H9 (cell line): ENCODE data around the gene CDH1. TPM values are rescaled to one million over a fixed set of nuclear protein-coding genes. Genes with fewer than 3 reads are reported as not detected.

ENCODE experiments used
- DNase-seq: peaks from one replicate; pipeline ENCODE4 v3.0.0-alpha.2; 2017
- H2AFZ ChIP-seq: one replicate; pipeline ENCODE4 v1.6.1; 2013; ENCODE audit warnings: mild to moderate bottlenecking, low read length, control low read depth, moderate library complexity
- H2AK5ac ChIP-seq: 2 replicates; pipeline ENCODE4 v1.6.1; 2013; ENCODE audit warnings: low read length, control low read depth, mixed read lengths; ENCODE audit not compliant: insufficient read length
- H2BK120ac ChIP-seq: one replicate; pipeline ENCODE4 v1.6.1; 2013; ENCODE audit warnings: low read depth, mild to moderate bottlenecking, low read length, control low read depth, inconsistent platforms; ENCODE audit not compliant: poor library complexity, severe bottlenecking
- H2BK12ac ChIP-seq: 2 replicates; pipeline ENCODE4 v1.6.1; 2013; ENCODE audit warnings: low read length, control low read depth, mixed read lengths, low read depth; ENCODE audit not compliant: insufficient read length
- H2BK15ac ChIP-seq: 2 replicates; pipeline ENCODE4 v1.6.1; 2013; ENCODE audit warnings: low read depth, low read length, control low read depth
- H2BK20ac ChIP-seq: one replicate; pipeline ENCODE4 v1.6.1; 2013; ENCODE audit warnings: low read depth, mild to moderate bottlenecking, low read length, control low read depth, inconsistent platforms; ENCODE audit not compliant: poor library complexity, severe bottlenecking
- H2BK5ac ChIP-seq: 2 replicates; pipeline ENCODE4 v1.6.1; 2013; ENCODE audit warnings: low read length, control low read depth, mixed read lengths; ENCODE audit not compliant: insufficient read length
- H3K14ac ChIP-seq: 2 replicates; pipeline ENCODE4 v1.6.1; 2013; ENCODE audit warnings: low read length, control low read depth; ENCODE audit not compliant: insufficient read depth
- H3K18ac ChIP-seq: 2 replicates; pipeline ENCODE4 v1.6.1; 2013; ENCODE audit warnings: low read depth, mild to moderate bottlenecking, mixed read lengths, low read length, control low read depth; ENCODE audit not compliant: insufficient read length
- H3K23ac ChIP-seq: 2 replicates; pipeline ENCODE4 v1.6.1; 2013; ENCODE audit warnings: low read length, control low read depth, mixed read lengths, low read depth; ENCODE audit not compliant: insufficient read length
- H3K23me2 ChIP-seq: 2 replicates; pipeline ENCODE4 v1.6.1; 2013; ENCODE audit warnings: low read depth, mild to moderate bottlenecking, mixed read lengths, low read length, control low read depth; ENCODE audit not compliant: insufficient read length, poor library complexity, severe bottlenecking
- H3K27ac ChIP-seq: 2 replicates; pipeline ENCODE4 v1.5.1; 2013; ENCODE audit warnings: low read length, control low read depth, mixed read lengths, low read depth; ENCODE audit not compliant: insufficient read length
- H3K27me3 ChIP-seq: 2 replicates; pipeline ENCODE4 v1.6.1; 2013; ENCODE audit warnings: low read length, control low read depth, inconsistent platforms; ENCODE audit not compliant: insufficient read depth
- H3K4ac ChIP-seq: 2 replicates; pipeline ENCODE4 v1.6.1; 2013; ENCODE audit warnings: low read depth, mild to moderate bottlenecking, control low read depth, inconsistent platforms, low read length, moderate library complexity
- H3K4me1 ChIP-seq: 2 replicates; pipeline ENCODE4 v1.6.1; 2013; ENCODE audit warnings: low read length, control low read depth, inconsistent platforms; ENCODE audit not compliant: insufficient read depth
- H3K4me2 ChIP-seq: 2 replicates; pipeline ENCODE4 v1.6.1; 2013; ENCODE audit warnings: low read length, control low read depth, mixed read lengths; ENCODE audit not compliant: insufficient read length, insufficient read depth
- H3K56ac ChIP-seq: 2 replicates; pipeline ENCODE4 v1.6.1; 2013; ENCODE audit warnings: low read depth, mild to moderate bottlenecking, mixed read lengths, low read length, control low read depth; ENCODE audit not compliant: insufficient read length
- H3K79me1 ChIP-seq: 2 replicates; pipeline ENCODE4 v1.6.1; 2013; ENCODE audit warnings: low read depth, mild to moderate bottlenecking, moderate library complexity, low read length, control low read depth, inconsistent platforms; ENCODE audit not compliant: insufficient read depth, poor library complexity, severe bottlenecking
- H3K79me2 ChIP-seq: 2 replicates; pipeline ENCODE4 v1.6.1; 2013; ENCODE audit warnings: low read length, control low read depth, inconsistent platforms; ENCODE audit not compliant: insufficient read depth
- H3K9ac ChIP-seq: 2 replicates; pipeline ENCODE4 v1.6.1; 2013; ENCODE audit warnings: low read length, control low read depth, mixed read lengths; ENCODE audit not compliant: insufficient read length; ENCODE audit errors: extremely low read depth
- H3K9me3 ChIP-seq: one replicate; pipeline ENCODE4 v1.6.1; 2013; ENCODE audit warnings: low read depth, low read length, inconsistent platforms; ENCODE audit not compliant: control insufficient read depth
- H3T11ph ChIP-seq: one replicate; pipeline ENCODE4 v1.6.1; 2013; ENCODE audit warnings: mild to moderate bottlenecking, low read length, control low read depth, inconsistent platforms
- H4K20me1 ChIP-seq: one replicate; pipeline ENCODE4 v1.6.1; 2013; ENCODE audit not compliant: control insufficient read depth, insufficient read length, insufficient read depth
- H4K5ac ChIP-seq: 2 replicates; pipeline ENCODE4 v1.6.1; 2013; ENCODE audit warnings: low read depth, mild to moderate bottlenecking, mixed read lengths, low read length, control low read depth; ENCODE audit not compliant: insufficient read length
- H4K8ac ChIP-seq: replicated peaks from 2 replicates; pipeline ENCODE4 v1.6.1; 2013; ENCODE audit warnings: low read length, control low read depth, mixed read lengths, low read depth; ENCODE audit not compliant: insufficient read length
- H4K91ac ChIP-seq: 2 replicates; pipeline ENCODE4 v1.6.1; 2013; ENCODE audit warnings: low read depth, mild to moderate bottlenecking, moderate library complexity, mixed read lengths, low read length, control low read depth; ENCODE audit not compliant: insufficient read length
- H3K27ac Mint-ChIP-seq, 3 experiments: 2 replicates in 2 of 3; 3 replicates in 1 of 3; pipeline ENCODE4 v1.8.0; 2020 to 2021; ENCODE audit warnings: mixed read lengths in 3 of 3, mild to moderate bottlenecking in 1 of 3, moderate library complexity in 1 of 3
- H3K27me3 Mint-ChIP-seq: 2 replicates; pipeline ENCODE4 v1.8.0; 2021; ENCODE audit warnings: low read depth, mild to moderate bottlenecking, moderate library complexity, mixed read lengths
- H3K36me3 Mint-ChIP-seq, 3 experiments: 2 replicates in 2 of 3; 3 replicates in 1 of 3; pipeline ENCODE4 v1.8.0; 2020 to 2021; ENCODE audit warnings: low read depth in 3 of 3, mixed read lengths in 3 of 3; ENCODE audit not compliant: insufficient read depth in 1 of 3
- H3K4me1 Mint-ChIP-seq, 2 experiments: 2 replicates each; pipeline ENCODE4 v1.8.0; 2020; ENCODE audit warnings: mixed read lengths in 2 of 2
- H3K4me3 Mint-ChIP-seq, 2 experiments: 2 replicates in 1 of 2; 3 replicates in 1 of 2; pipeline ENCODE4 v1.8.0; 2020 to 2021; ENCODE audit warnings: mild to moderate bottlenecking in 2 of 2, mixed read lengths in 2 of 2, moderate library complexity in 1 of 2
- H3K9me3 Mint-ChIP-seq, 2 experiments: 2 replicates in 1 of 2; 3 replicates in 1 of 2; pipeline ENCODE4 v1.8.0; 2020; ENCODE audit warnings: mild to moderate bottlenecking in 2 of 2, mixed read lengths in 2 of 2, moderate library complexity in 1 of 2
- WGBS: extraction: QIAGEN DNeasy Blood & Tissue Kit; methylation state at CpG from one replicate; pipeline ENCODE4 v1.1.7; 2013; ENCODE audit warnings: missing lambda C conversion rate, low lambda C conversion rate, mixed read lengths; ENCODE audit not compliant: insufficient read length; ENCODE audit errors: extremely low coverage; 5-methylcytosine and 5-hydroxymethylcytosine counted together
- total RNA-seq: library from RNA; stranded (reverse); gene quantifications from 2 replicates; pipeline ENCODE4 v1.2.1, GENCODE V29; 2021
- TF ChIP-seq, protein P1 (sequence below): fragments of 200-600 bp; sonication (generic); conservative IDR thresholded peaks from 3 replicates; pipeline ENCODE4 v1.8.0; 2021; ENCODE audit warnings: antibody characterized with exemption, mild to moderate bottlenecking

Gene CDH1
- total RNA-seq, 1 experiment from 2014 or later = 237 TPM

GRCh38 chr16:68802190-68802589, 65.1 kb downstream of the CDH1 start:
- Mint-ChIP-seq H3K4me3 (no peak overlapping the region), H3K4me1 (peaks cover 29 to 35% of the 10 kb centered on the region in 2 experiments), H3K9me3 (no peaks in the 10 kb centered on the region), H3K27ac (0 out of 7 replicates have a peak overlapping the region, but pooled peaks of 1 of the 3 experiments have one; percentile 11), H3K36me3 (peaks cover 13 to 49% (median 47%) of the 10 kb centered on the region in 3 experiments), H3K27me3 (no peaks in the 10 kb centered on the region)
- peaks cover 5% of the 10 kb centered on the region for H3K79me1 ChIP-seq
- H2BK15ac ChIP-seq = no peak overlapping the region
- no peak overlapping the region for H3K18ac ChIP-seq
- H2BK12ac ChIP-seq = no peak overlapping the region
- TF ChIP-seq, protein P1, sequence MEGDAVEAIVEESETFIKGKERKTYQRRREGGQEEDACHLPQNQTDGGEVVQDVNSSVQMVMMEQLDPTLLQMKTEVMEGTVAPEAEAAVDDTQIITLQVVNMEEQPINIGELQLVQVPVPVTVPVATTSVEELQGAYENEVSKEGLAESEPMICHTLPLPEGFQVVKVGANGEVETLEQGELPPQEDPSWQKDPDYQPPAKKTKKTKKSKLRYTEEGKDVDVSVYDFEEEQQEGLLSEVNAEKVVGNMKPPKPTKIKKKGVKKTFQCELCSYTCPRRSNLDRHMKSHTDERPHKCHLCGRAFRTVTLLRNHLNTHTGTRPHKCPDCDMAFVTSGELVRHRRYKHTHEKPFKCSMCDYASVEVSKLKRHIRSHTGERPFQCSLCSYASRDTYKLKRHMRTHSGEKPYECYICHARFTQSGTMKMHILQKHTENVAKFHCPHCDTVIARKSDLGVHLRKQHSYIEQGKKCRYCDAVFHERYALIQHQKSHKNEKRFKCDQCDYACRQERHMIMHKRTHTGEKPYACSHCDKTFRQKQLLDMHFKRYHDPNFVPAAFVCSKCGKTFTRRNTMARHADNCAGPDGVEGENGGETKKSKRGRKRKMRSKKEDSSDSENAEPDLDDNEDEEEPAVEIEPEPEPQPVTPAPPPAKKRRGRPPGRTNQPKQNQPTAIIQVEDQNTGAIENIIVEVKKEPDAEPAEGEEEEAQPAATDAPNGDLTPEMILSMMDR = no peak
- H3T11ph ChIP-seq = no peak overlapping the region
- no peak for DNase-seq
- H3K9ac ChIP-seq = no peak overlapping the region
- no peaks in the 10 kb centered on the region for H3K23me2 ChIP-seq
- H3K79me2 ChIP-seq = no peaks in the 10 kb centered on the region
- H3K27me3 ChIP-seq = no peaks in the 10 kb centered on the region
- no peak overlapping the region for H2BK20ac ChIP-seq
- H3K56ac ChIP-seq = no peak overlapping the region
- no peak overlapping the region for H3K4ac ChIP-seq
- H3K9me3 ChIP-seq = no peaks in the 10 kb centered on the region
- no peaks in the 10 kb centered on the region for H4K20me1 ChIP-seq
- H3K23ac ChIP-seq = no peak overlapping the region
- no peak overlapping the region for H3K4me2 ChIP-seq
- H2AK5ac ChIP-seq = no peak overlapping the region
- H4K8ac ChIP-seq = no peak overlapping the region
- no peak overlapping the region for H2BK5ac ChIP-seq
- no peak overlapping the region for H2BK120ac ChIP-seq
- no peak overlapping the region for H4K5ac ChIP-seq
- H3K27ac ChIP-seq = no peak overlapping the region
- H3K14ac ChIP-seq = no peak overlapping the region
- H4K91ac ChIP-seq = no peak overlapping the region
- no CpG with 5 or more reads among the region's 7 CpGs for WGBS
- no peak overlapping the region for H2AFZ ChIP-seq
- H3K4me1 ChIP-seq = peaks cover 13% of the 10 kb centered on the region
